Liver (tissue), 3 donors: ENCODE results near the gene UBASH3B.

Experiments
- CTCF ChIP-seq: fragments of 150-350 bp; IDR thresholded peaks from 2 replicates; pipeline ENCODE4 v1.5.1; 2017; ENCODE audit warnings: improper control_type of control experiment, low read depth, low read length; ENCODE audit not compliant: missing input control
- EGR1 ChIP-seq, 2 donors: IDR thresholded peaks; 2 replicates each; pipeline ENCODE4 v1.6.1; 2016 to 2018; ENCODE audit warnings: antibody characterized with exemption in 2 of 2, low read depth in 2 of 2
- TAF1 ChIP-seq: conservative IDR thresholded peaks from 2 replicates; pipeline ENCODE4 v1.6.1; 2016; ENCODE audit warnings: antibody characterized with exemption, mild to moderate bottlenecking
- donor health status: healthy.
- donor health status: healthy.

- no peak for TF ChIP-seq CTCF
- TF ChIP-seq TAF1 = no peak
- no peak for TF ChIP-seq EGR1 (IDR thresholded peaks at IDR 0.05; ENCODE audit: low read depth in 2 of 2)
These were observed 164.6 kb downstream of the UBASH3B start for GRCh38 chr11:122820158-122820557.
